ENCODE results near the gene MN1.

The MN1 gene

DNA sequence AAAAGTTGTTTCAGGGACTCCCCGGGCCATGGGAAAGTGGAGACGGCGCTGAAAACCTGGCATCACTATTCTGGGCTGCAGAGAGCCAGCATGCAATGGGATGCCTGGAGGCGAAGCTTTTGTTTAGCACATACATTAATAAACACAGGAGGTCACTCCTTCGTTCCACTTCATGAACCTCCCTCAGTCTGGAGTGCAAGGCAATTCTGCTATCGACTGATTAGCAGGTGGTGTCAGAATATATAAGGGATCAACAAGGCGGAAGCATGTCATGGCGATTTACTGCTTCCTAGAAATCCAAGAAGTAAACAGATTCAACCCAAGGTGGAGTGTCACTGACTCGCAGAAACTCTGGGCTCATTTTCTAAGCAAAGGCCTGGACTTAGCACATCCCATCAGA, 45.4 kb upstream of the MN1 start:
- no peak overlapping the region for H3K27ac ChIP-seq (ENCODE audit: low read length)
- DNase-seq, result no peak

DNA sequence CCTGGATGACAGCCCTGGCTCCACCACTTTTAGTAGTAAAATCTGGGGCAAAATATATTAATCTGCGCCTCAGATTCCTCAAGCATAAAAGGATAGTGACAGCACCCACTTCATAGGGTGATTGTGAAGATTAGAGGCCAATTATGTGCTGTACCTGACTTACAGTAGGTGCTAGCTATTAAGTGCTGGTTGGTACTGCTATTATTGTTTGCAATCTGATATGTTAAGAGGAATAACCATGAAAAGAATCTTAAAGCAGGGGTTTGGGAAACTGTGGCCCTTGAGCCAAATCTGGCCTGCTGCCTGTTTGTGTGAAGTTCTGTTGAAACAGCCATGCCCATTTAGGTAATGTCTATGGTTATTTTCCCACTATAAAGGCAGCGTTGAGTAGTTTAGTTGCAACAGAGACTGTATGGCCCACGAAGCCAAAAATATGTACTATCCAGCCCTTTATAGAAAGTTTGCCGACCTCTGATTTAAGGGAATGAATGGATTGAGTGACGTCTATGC, 44.7 kb upstream of the MN1 start:
- H3K27ac ChIP-seq (ENCODE audit: low read length), result no peak overlapping the region
- no peaks in the 10 kb centered on the region for H3K9me3 ChIP-seq (ENCODE audit: insufficient read depth, low read length, severe bottlenecking)
- no peaks in the 10 kb centered on the region for H3K4me1 ChIP-seq (ENCODE audit: insufficient read depth, low read length)
- no peak overlapping the region for H3K4me2 ChIP-seq (ENCODE audit: insufficient read depth, low read length)
- TF ChIP-seq EZH2 (IDR thresholded peaks at IDR 0.05; ENCODE audit: borderline replicate concordance, low read depth, low read length, severe bottlenecking), result no peak
- TF ChIP-seq, protein P1, sequence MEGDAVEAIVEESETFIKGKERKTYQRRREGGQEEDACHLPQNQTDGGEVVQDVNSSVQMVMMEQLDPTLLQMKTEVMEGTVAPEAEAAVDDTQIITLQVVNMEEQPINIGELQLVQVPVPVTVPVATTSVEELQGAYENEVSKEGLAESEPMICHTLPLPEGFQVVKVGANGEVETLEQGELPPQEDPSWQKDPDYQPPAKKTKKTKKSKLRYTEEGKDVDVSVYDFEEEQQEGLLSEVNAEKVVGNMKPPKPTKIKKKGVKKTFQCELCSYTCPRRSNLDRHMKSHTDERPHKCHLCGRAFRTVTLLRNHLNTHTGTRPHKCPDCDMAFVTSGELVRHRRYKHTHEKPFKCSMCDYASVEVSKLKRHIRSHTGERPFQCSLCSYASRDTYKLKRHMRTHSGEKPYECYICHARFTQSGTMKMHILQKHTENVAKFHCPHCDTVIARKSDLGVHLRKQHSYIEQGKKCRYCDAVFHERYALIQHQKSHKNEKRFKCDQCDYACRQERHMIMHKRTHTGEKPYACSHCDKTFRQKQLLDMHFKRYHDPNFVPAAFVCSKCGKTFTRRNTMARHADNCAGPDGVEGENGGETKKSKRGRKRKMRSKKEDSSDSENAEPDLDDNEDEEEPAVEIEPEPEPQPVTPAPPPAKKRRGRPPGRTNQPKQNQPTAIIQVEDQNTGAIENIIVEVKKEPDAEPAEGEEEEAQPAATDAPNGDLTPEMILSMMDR (IDR thresholded peaks at IDR 0.05; ENCODE audit: borderline replicate concordance, extremely low read depth, low read length, poor library complexity, severe bottlenecking), result no peak
- H3K36me3 ChIP-seq (ENCODE audit: insufficient read depth, low read length), result peaks cover 39% of the 10 kb centered on the region
- no peak overlapping the region for H2AFZ ChIP-seq (ENCODE audit: low read depth, low read length)
- no peaks in the 10 kb centered on the region for H3K79me2 ChIP-seq (ENCODE audit: insufficient read depth, low read length)
- DNase-seq (no peak), ATAC-seq (ENCODE audit: insufficient read depth, low read depth) (no peak)
- no peaks in the 10 kb centered on the region for H3K27me3 ChIP-seq (ENCODE audit: insufficient read depth, low read length, poor library complexity)
- no peak overlapping the region for H3K4me3 ChIP-seq (ENCODE audit: low read depth in 1 of 2, low read length in 2 of 2)
- no peaks in the 10 kb centered on the region for H4K20me1 ChIP-seq (ENCODE audit: insufficient read depth, low read length)
- H3K9ac ChIP-seq (ENCODE audit: low read depth, low read length), result no peak overlapping the region

More for the DNA sequence above, 45.4 kb upstream of the MN1 start:
- Histone ChIP-seq H3K4me3 (ENCODE audit: low read depth in 1 of 2, low read length in 2 of 2) (no peak overlapping the region), H3K9me3 (ENCODE audit: insufficient read depth, low read length, severe bottlenecking) (no peaks in the 10 kb centered on the region), H2AFZ (ENCODE audit: low read depth, low read length) (no peak overlapping the region), H3K27me3 (ENCODE audit: insufficient read depth, low read length, poor library complexity) (no peaks in the 10 kb centered on the region), H4K20me1 (ENCODE audit: insufficient read depth, low read length) (no peaks in the 10 kb centered on the region), H3K36me3 (ENCODE audit: insufficient read depth, low read length) (peaks cover 45% of the 10 kb centered on the region), H3K79me2 (ENCODE audit: insufficient read depth, low read length) (no peaks in the 10 kb centered on the region), H3K4me2 (ENCODE audit: insufficient read depth, low read length) (no peak overlapping the region), H3K9ac (ENCODE audit: low read depth, low read length) (no peak overlapping the region), H3K4me1 (ENCODE audit: insufficient read depth, low read length) (no peaks in the 10 kb centered on the region)
- TF ChIP-seq, protein P1 (IDR thresholded peaks at IDR 0.05; ENCODE audit: borderline replicate concordance, extremely low read depth, low read length, poor library complexity, severe bottlenecking), result no peak
- TF ChIP-seq EZH2 (IDR thresholded peaks at IDR 0.05; ENCODE audit: borderline replicate concordance, low read depth, low read length, severe bottlenecking), result no peak
- no peak for ATAC-seq (ENCODE audit: insufficient read depth, low read depth)

DNA sequence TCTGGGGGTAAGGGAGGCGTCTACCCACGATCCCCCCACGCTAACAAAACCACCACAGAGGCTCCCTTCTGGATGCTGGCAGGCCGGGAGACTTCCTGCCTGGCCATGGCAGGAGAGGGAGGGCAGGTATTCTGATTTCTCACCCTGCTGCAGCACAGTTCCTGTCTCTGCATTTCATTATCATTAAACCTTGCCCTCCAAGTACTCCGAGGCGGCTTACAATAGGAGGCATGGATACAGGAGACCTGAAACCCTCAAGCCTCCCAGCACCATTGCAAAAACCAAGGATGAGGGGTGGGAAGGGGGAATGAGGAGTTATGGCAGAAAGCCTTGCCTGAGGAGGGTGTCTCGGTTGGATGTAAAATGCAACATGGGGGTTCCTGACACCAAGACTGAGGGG, 44.1 kb upstream of the MN1 start:
- TF ChIP-seq EZH2 (IDR thresholded peaks at IDR 0.05; ENCODE audit: borderline replicate concordance, low read depth, low read length, severe bottlenecking), result no peak
- TF ChIP-seq, protein P1 (IDR thresholded peaks at IDR 0.05; ENCODE audit: borderline replicate concordance, extremely low read depth, low read length, poor library complexity, severe bottlenecking), result no peak
- Histone ChIP-seq H3K27me3 (ENCODE audit: insufficient read depth, low read length, poor library complexity) (no peaks in the 10 kb centered on the region), H3K4me2 (ENCODE audit: insufficient read depth, low read length) (no peak overlapping the region), H3K27ac (ENCODE audit: low read length) (no peak overlapping the region), H3K36me3 (ENCODE audit: insufficient read depth, low read length) (peaks cover 32% of the 10 kb centered on the region), H3K9ac (ENCODE audit: low read depth, low read length) (no peak overlapping the region), H3K4me1 (ENCODE audit: insufficient read depth, low read length) (no peaks in the 10 kb centered on the region), H3K9me3 (ENCODE audit: insufficient read depth, low read length, severe bottlenecking) (no peaks in the 10 kb centered on the region), H2AFZ (ENCODE audit: low read depth, low read length) (no peak overlapping the region), H3K4me3 (ENCODE audit: low read depth in 1 of 2, low read length in 2 of 2) (no peak overlapping the region), H3K79me2 (ENCODE audit: insufficient read depth, low read length) (no peaks in the 10 kb centered on the region), H4K20me1 (ENCODE audit: insufficient read depth, low read length) (no peaks in the 10 kb centered on the region)
- DNase-seq (no peak), ATAC-seq (ENCODE audit: insufficient read depth, low read depth) (no peak)
